ENCODE data around the gene NBDY.

NBDY gene

GRCh38 chrX:56790778-56791177, 61.7 kb downstream of the NBDY start:
- no peak for DNase-seq (ENCODE audit: extremely low read depth, low read depth)
- no peak overlapping the region for H3K4me3 ChIP-seq (replicated peaks; ENCODE audit: low read depth, low read length)
- TF ChIP-seq CTCF (IDR thresholded peaks at IDR 0.05; ENCODE audit: low read depth, low read length, missing control alignments), result no peak

- TF ChIP-seq CTCF (IDR thresholded peaks at IDR 0.05; ENCODE audit: low read depth, low read length, missing control alignments), result no peak
- H3K4me3 ChIP-seq (replicated peaks; ENCODE audit: low read depth, low read length), result no peak overlapping the region
- no peak for DNase-seq (ENCODE audit: extremely low read depth, low read depth)
These were observed 62.4 kb downstream of the NBDY start for GRCh38 chrX:56791456-56791855.

GRCh38 chrX:56792270-56793111, 63.4 kb downstream of the NBDY start:
- no peak for TF ChIP-seq CTCF (IDR thresholded peaks at IDR 0.05; ENCODE audit: low read depth, low read length, missing control alignments)
- DNase-seq (ENCODE audit: extremely low read depth, low read depth), result no peak

GRCh38 chrX:56793112-56793430, 64.0 kb downstream of the NBDY start:
- no peak for TF ChIP-seq CTCF (IDR thresholded peaks at IDR 0.05; ENCODE audit: low read depth, low read length, missing control alignments)
- DNase-seq (ENCODE audit: extremely low read depth, low read depth), result no peak

More at GRCh38 chrX:56792270-56793111, 63.4 kb downstream of the NBDY start:
- H3K4me3 ChIP-seq (replicated peaks; ENCODE audit: low read depth, low read length), result no peak overlapping the region

GRCh38 chrX:56793521-56794320, 64.7 kb downstream of the NBDY start:
- H3K4me3 ChIP-seq (replicated peaks; ENCODE audit: low read depth, low read length), result no peak overlapping the region
- no peak for DNase-seq (ENCODE audit: extremely low read depth, low read depth)
- no peak for TF ChIP-seq CTCF (IDR thresholded peaks at IDR 0.05; ENCODE audit: low read depth, low read length, missing control alignments)

More at GRCh38 chrX:56793112-56793430, 64.0 kb downstream of the NBDY start:
- H3K4me3 ChIP-seq (replicated peaks; ENCODE audit: low read depth, low read length), result no peak overlapping the region

GRCh38 chrX:56794404-56795230, 65.6 kb downstream of the NBDY start:
- no peak for DNase-seq (ENCODE audit: extremely low read depth, low read depth)
- no peak for TF ChIP-seq CTCF (IDR thresholded peaks at IDR 0.05; ENCODE audit: low read depth, low read length, missing control alignments)
- no peak overlapping the region for H3K4me3 ChIP-seq (replicated peaks; ENCODE audit: low read depth, low read length)

Measured in HFF-Myc (cell line).